Hepatocyte (in vitro differentiated cells): ENCODE results near the gene HEXIM2. TPM values are rescaled to one million over a fixed set of nuclear protein-coding genes. Genes with fewer than 3 reads are reported as not detected.

ENCODE experiments used
- DNase-seq: peaks from one replicate; pipeline ENCODE4 v3.0.0-alpha.2; 2016; ENCODE audit warnings: low spot score
- H2AFZ ChIP-seq: fragments of 200-600 bp; sonication (generic); 2 replicates; pipeline ENCODE4 v1.6.0; 2016; ENCODE audit warnings: antibody characterized with exemption, mild to moderate bottlenecking
- H3K27ac ChIP-seq: fragments of 200-600 bp; sonication (generic); 2 replicates; pipeline ENCODE4 v1.5.1; 2016; ENCODE audit warnings: mild to moderate bottlenecking
- H3K27me3 ChIP-seq: fragments of 200-600 bp; sonication (generic); 2 replicates; pipeline ENCODE4 v1.6.1; 2016
- H3K36me3 ChIP-seq: fragments of 200-600 bp; sonication (generic); replicated peaks from 2 replicates; pipeline ENCODE4 v1.5.1; 2016; ENCODE audit warnings: low read depth; ENCODE audit not compliant: insufficient read depth
- H3K4me1 ChIP-seq: fragments of 200-600 bp; sonication (generic); 2 replicates; pipeline ENCODE4 v1.5.1; 2016; ENCODE audit warnings: mild to moderate bottlenecking, moderate library complexity; ENCODE audit not compliant: insufficient read depth
- H3K4me2 ChIP-seq: fragments of 200-600 bp; sonication (generic); 2 replicates; pipeline ENCODE4 v1.6.0; 2016
- H3K4me3 ChIP-seq: fragments of 200-600 bp; sonication (generic); 2 replicates; pipeline ENCODE4 v1.5.1; 2016; ENCODE audit warnings: mild to moderate bottlenecking
- H3K79me2 ChIP-seq: fragments of 200-600 bp; sonication (generic); 2 replicates; pipeline ENCODE4 v1.6.0; 2017; ENCODE audit warnings: mild to moderate bottlenecking
- H3K9me2 ChIP-seq: fragments of 200-600 bp; sonication (generic); replicated peaks from 2 replicates; pipeline ENCODE4 v1.6.0; 2017; ENCODE audit warnings: mild to moderate bottlenecking; ENCODE audit not compliant: insufficient read depth
- H3K9me3 ChIP-seq: fragments of 200-600 bp; sonication (generic); 2 replicates; pipeline ENCODE4 v1.5.1; 2016; ENCODE audit warnings: low read depth, mild to moderate bottlenecking
- H4K20me1 ChIP-seq: fragments of 200-600 bp; sonication (generic); 2 replicates; pipeline ENCODE4 v1.6.0; 2016; ENCODE audit warnings: mild to moderate bottlenecking; ENCODE audit not compliant: insufficient read depth, poor library complexity, severe bottlenecking
- EZH2 ChIP-seq: fragments of 200-600 bp; sonication (generic); IDR thresholded peaks from 2 replicates; pipeline ENCODE4 v1.6.1; 2016; ENCODE audit warnings: antibody characterized with exemption, mild to moderate bottlenecking, borderline replicate concordance
- EZH2phosphoT487 ChIP-seq: fragments of 200-600 bp; sonication (generic); IDR thresholded peaks from one replicate; pipeline ENCODE4 v1.6.1; 2018; ENCODE audit warnings: antibody characterized with exemption, mild to moderate bottlenecking, low read depth, moderate library complexity; ENCODE audit not compliant: unreplicated experiment, severe bottlenecking
- WGBS: methylation state at CpG from one replicate; pipeline ENCODE4 v1.1.6; 2016; ENCODE audit warnings: low lambda C conversion rate; ENCODE audit errors: missing lambda C conversion rate; 5-methylcytosine and 5-hydroxymethylcytosine counted together
- polyA plus RNA-seq: library from polyadenylated mRNA; unstranded; fragments of >200 nt; fragmentation: Nextera tagmentation; extraction: Ambion mirVana; gene quantifications from 2 replicates; pipeline ENCODE4 v1.2.1, GENCODE V29; 2016
- total RNA-seq: library from RNA; depleted of rRNA; stranded (reverse); fragments of >200 nt; gene quantifications from 2 replicates; pipeline ENCODE4 v1.2.3, GENCODE V29; 2014
- TF ChIP-seq, protein P1 (sequence below): fragments of 200-600 bp; sonication (generic); IDR thresholded peaks from 2 replicates; pipeline ENCODE4 v1.5.1; 2016; ENCODE audit warnings: antibody characterized with exemption, mild to moderate bottlenecking; ENCODE audit not compliant: poor library complexity

Gene HEXIM2
- total and polyA plus RNA-seq, 2 experiments from 2014 or later: 7.6 to 12.2 TPM

- Histone ChIP-seq H3K27ac (peak overlapping the region; percentile 100), H4K20me1 (no peaks in the 10 kb centered on the region), H3K4me2 (peak overlapping the region; percentile 56), H3K27me3 (no peaks in the 10 kb centered on the region), H3K9me2 (no peaks in the 10 kb centered on the region), H3K36me3 (no peaks in the 10 kb centered on the region), H3K79me2 (peaks cover 79% of the 10 kb centered on the region), H2AFZ (no peak overlapping the region), H3K4me3 (no peak overlapping the region), H3K9me3 (no peaks in the 10 kb centered on the region), H3K4me1 (peaks cover 76% of the 10 kb centered on the region)
- TF ChIP-seq EZH2phosphoT487 (no peak), EZH2 (no peak)
- TF ChIP-seq, protein P1, sequence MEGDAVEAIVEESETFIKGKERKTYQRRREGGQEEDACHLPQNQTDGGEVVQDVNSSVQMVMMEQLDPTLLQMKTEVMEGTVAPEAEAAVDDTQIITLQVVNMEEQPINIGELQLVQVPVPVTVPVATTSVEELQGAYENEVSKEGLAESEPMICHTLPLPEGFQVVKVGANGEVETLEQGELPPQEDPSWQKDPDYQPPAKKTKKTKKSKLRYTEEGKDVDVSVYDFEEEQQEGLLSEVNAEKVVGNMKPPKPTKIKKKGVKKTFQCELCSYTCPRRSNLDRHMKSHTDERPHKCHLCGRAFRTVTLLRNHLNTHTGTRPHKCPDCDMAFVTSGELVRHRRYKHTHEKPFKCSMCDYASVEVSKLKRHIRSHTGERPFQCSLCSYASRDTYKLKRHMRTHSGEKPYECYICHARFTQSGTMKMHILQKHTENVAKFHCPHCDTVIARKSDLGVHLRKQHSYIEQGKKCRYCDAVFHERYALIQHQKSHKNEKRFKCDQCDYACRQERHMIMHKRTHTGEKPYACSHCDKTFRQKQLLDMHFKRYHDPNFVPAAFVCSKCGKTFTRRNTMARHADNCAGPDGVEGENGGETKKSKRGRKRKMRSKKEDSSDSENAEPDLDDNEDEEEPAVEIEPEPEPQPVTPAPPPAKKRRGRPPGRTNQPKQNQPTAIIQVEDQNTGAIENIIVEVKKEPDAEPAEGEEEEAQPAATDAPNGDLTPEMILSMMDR: no peak
- peak; percentile 55 for DNase-seq
- WGBS: 81% methylated on average over 7 of the region's 8 CpGs
These were observed 34.5 kb upstream of the HEXIM2 start for GRCh38 chr17:45127207-45127547.

DNA sequence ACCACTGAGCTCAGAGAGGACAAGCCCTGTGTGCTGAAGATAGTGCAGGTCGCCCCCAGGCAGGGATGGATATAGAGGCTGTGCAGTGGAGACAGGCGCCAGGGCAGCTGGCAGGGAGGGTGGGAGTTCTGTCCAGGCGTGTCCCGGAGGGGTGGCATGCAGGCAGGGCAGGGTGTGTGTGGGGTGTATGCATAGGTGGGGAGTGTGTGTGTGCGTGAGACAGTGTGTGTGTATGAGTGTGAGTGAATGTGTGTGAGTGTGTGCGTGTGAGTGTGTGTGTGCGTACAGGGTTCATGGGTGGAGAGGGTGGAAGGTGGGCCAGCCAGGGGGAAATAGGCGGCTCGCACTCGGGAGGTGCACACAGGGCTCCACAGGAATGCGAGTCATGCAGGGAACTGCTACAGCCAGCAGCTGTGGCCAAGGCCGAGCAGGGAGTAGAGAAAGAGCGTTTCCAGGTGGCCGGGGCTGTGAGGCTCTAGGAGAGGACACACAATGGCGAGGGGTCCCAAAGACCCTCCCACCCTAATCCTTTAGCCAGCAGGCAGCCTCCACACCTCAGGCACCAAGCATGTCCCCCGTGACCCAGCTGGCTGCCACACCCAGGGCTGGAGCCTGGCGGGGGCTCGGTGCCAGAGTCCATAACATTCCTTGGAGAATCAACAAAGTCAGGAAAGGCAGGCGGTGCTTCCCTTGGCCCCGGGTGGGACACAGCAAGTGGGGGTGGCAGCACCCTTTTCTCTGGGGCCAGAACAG, 34.0 kb upstream of the HEXIM2 start:
- Histone ChIP-seq H3K79me2 (peaks cover 76% of the 10 kb centered on the region), H3K9me2 (no peaks in the 10 kb centered on the region), H3K36me3 (no peaks in the 10 kb centered on the region), H4K20me1 (no peaks in the 10 kb centered on the region), H3K4me2 (peak overlapping the region; percentile 56), H3K27ac (peak overlapping the region; percentile 100), H3K27me3 (no peaks in the 10 kb centered on the region), H3K4me3 (no peak overlapping the region), H2AFZ (no peak overlapping the region), H3K4me1 (peaks cover 72% of the 10 kb centered on the region), H3K9me3 (no peaks in the 10 kb centered on the region)
- 27% methylated on average over 16 of the region's 20 CpGs for WGBS
- TF ChIP-seq EZH2phosphoT487 (no peak), EZH2 (no peak)
- TF ChIP-seq, protein P1: no peak
- peak; percentile 83 for DNase-seq

DNA sequence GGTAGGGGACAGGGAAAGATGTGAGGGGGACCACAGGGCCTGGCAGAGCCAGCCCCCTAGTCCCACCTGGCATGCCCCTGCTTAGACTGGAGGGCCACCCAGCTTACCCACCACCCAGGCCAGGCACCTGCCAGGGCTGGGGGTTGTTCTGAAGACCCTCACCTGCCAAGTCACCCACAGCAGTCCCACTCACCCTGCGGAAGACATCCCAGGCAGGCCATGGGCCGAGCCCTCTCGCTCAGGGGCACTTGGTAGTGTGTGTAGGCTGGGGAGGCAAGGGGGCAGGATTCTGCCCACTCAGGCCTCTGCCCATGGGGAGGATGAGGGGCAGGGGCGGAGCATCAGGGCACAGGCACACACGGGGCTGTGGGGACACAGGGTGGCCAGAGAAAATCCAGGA, 33.3 kb upstream of the HEXIM2 start:
- DNase-seq: no peak
- H3K27ac ChIP-seq: peak overlapping the region; percentile 100
- TF ChIP-seq, protein P1: no peak
- TF ChIP-seq EZH2: no peak
- no peak for TF ChIP-seq EZH2phosphoT487
- no peaks in the 10 kb centered on the region for H3K9me2 ChIP-seq
- WGBS: 87% methylated on average over 5 of the region's 5 CpGs
- no peaks in the 10 kb centered on the region for H3K36me3 ChIP-seq
- H3K9me3 ChIP-seq: no peaks in the 10 kb centered on the region
- H3K27me3 ChIP-seq: no peaks in the 10 kb centered on the region
- peak overlapping the region; percentile 56 for H3K4me2 ChIP-seq
- H3K4me3 ChIP-seq: no peak overlapping the region
- peaks cover 70% of the 10 kb centered on the region for H3K79me2 ChIP-seq
- H3K4me1 ChIP-seq: peaks cover 65% of the 10 kb centered on the region
- H4K20me1 ChIP-seq: no peaks in the 10 kb centered on the region
- no peak overlapping the region for H2AFZ ChIP-seq
